Sciatic nerve (tissue), 2 donors: ENCODE data around the gene ACSS3. TPM values are rescaled to one million over a fixed set of nuclear protein-coding genes. Genes with fewer than 3 reads are reported as not detected.
"Not testable (repeated sequence)": the region's sequence is repeated elsewhere in the genome, so short reads cannot be mapped to it uniquely, and the experiment has no call there.

Source experiments
- ATAC-seq: fragments of 200-7000 bp; cut with Tn5 transposase; one replicate; pipeline ENCODE4 v1.9.1; 2020; ENCODE audit warnings: mild to moderate bottlenecking, moderate library complexity
- DNase-seq: peaks from one replicate; pipeline ENCODE4 v3.0.0-alpha.2; 2020; ENCODE audit warnings: low spot score
- intact Hi-C: fragments of 100-400 bp; cut with DNase I; formaldehyde crosslinking; loops from one replicate; pipeline ENCODE4 v1.14.2; 2022
- total RNA-seq: library from RNA; stranded (reverse); fragmentation: NEBNext Ultra II Directional; extraction: Animal tissue kit (Norgen Biotek cat#: 25700); gene quantifications from one replicate; pipeline ENCODE4 v1.2.1, GENCODE V29; 2021
- donor health status: DM: no; HTN: no; CAD: no.
- donor health status: DM: no; HTN: no; CAD: no.

ACSS3 gene
- total RNA-seq, 1 donor from 2014 or later, result 41.2 TPM

DNA sequence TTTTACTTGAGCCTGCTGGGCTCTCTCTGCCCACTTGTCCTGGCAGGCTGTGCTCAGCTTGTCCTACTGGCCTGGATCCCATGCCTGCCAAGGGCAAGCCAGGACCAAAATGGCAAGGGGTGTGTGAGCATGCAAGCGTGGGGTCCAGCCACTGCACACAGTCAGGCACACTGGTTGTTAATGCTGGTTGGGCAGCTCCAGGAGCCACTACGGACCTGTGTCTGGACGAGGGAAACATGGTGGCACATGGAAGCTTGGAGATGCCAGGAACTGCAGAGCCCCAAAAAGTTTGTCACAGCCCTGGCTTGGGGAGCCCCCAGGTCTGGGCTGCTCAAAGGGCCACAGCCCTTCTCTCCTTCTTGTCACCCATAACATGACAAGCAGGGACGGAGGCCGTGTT is 83.8 kb downstream of the ACSS3 start:
- intact Hi-C loops, result no loop called here
- DNase-seq (no peak), ATAC-seq (peak; percentile 26)

DNA sequence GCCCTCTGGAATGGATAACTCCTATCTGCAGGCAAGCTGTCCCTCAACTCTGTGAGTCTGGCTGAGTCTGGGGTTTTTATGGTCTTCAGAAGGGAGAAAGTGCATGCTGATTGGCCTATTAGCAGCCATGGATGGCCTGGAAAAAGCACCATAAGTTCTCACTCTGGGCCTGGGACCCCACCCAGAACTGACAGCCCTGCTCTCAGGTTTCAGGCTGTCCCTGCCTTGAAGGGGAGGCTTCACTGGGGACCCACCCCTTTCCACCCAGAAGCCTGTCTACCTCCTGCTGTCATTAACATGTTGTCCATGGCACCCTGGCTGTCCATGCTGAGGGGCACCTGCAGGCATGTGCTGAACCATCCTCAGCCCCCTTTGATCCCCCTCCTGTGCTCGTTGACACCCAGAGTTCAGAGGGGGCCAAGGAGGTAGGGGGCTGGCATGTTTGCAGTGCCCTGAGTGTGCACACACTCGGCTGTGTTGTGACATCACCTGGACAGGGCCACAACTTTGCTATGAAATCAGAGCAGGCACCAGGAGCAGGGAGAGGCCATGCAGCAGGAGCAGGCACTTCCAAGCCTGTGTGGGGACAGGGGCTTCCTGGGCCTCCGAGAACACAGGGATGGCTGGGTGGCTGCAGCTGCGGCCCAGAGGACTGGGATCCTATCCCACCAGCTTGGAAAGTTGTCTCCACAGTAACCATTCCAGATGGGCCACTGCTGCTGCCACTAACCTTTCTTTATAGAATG is 84.7 kb downstream of the ACSS3 start:
- ATAC-seq (peak; percentile 26), DNase-seq (no peak)
- intact Hi-C loops, result no loop called here

DNA sequence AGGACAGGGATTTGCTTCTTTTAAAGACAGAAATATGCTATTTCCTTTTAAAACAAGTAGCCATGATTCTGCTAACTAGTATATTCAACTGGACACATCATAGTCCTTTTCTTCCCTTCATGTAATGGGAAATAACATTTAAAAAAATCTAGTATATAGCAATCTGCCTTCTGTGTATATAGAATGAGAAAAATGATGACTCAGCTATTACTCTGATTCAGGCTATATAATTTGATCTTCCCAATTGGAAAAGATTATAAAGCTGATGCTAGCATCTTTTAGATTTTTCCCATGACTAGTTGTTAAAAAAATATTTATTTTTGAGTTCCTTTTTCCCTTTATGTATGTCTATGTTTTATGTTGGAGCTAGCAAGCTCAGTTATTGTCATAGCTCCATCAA is 86.9 kb downstream of the ACSS3 start:
- ATAC-seq (no peak), DNase-seq (no peak)

DNA sequence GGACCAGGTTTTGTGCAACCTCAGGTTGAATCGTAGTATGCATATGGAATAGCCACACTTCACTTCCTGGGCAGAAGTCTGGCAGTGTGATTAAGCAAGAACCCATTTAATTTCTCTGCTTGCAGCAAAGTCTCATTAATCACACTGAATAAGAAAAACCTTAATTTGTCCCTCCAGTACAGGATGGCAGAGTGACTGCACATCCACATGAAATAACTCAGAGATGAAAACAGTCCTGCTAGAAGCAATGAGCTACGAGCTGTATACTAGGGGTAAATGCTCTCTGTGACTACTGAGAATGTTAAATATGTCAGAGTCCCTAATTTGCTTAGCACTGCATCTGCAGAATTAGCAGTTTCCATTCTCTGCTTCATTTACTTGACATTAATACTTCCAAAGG is 88.9 kb downstream of the ACSS3 start:
- ATAC-seq (no peak), DNase-seq (no peak)
- intact Hi-C loops, result no loop called here

More for the DNA sequence above, 86.9 kb downstream of the ACSS3 start:
- intact Hi-C loops, result no loop called here

DNA sequence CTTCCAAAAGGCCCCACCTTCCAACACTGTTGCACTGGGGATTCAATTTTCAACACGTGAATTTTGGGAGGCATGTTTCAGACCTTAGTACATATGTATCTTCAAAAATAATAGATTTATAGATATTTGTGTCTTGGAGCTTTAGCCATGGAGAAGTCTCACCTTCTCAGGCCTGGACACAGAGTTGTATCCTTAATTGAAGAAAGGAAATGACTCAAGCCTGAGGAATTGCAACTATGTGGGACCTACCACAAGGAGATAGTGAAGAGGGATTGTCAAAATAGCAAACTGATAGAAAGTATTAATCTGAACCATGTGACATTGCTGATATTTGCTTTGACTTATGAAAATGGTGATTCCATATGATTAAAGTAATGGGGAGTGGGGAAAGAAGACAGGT is 89.8 kb downstream of the ACSS3 start:
- DNase-seq (no peak), ATAC-seq (no peak)
- intact Hi-C loops, result no loop called here

DNA sequence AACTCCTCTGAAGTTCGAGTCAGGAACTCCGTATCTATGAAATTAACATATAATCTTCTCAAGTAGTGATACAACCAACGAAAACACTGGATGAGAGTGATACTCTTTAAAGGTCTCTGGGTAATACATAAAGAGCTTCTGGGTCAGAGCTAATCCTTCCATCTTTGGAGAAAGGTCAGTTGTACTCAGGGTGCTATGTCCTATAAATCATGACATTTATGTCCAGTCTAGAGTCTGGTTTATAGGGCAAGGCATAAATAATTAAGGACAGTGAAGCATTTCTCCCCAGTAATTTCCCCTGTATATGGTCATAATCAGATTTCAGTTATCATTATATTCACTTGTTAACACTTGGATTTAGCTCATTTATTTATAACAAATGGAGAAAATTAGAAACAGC is 90.6 kb downstream of the ACSS3 start:
- intact Hi-C loops, result no loop called here
- no peak for DNase-seq
- ATAC-seq, result no peak

DNA sequence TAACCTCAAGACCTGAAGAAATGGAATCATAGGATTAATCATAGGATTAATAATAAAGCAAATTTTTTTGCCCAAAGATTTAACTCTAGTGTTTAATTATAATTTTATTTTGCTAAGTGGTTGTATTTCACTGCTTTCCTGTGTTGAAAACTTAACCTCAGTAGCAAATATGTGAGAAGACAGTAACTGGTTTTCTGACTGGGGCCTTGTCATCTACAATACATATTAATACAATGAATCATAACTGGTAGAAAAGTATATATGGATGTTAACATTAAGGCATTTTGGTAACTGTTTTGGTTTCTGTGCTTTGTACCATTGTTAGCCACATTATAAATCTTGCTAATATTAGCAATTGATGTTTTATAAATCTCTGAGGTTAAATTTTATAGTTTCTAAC is 92.2 kb downstream of the ACSS3 start:
- DNase-seq (no peak), ATAC-seq (no peak)
- intact Hi-C loops, result no loop called here

DNA sequence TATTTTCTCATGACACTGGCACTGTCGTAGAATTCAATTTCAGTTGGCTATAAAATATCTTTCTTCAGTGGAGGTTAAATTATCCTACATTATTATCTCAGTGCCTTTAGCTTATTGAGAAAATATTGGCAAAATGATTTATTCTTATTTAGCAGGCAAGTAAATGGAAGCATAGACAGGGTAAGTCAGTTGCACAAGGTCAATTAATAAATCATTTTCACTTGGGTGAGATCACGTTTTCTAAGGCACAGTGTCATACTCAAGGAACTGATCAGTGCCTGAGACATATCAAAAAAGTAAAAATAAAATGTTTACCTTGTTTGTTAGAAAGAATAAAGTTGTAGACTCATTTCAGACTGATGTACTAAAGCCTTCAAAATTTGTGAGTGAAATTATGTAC is 95.0 kb downstream of the ACSS3 start:
- DNase-seq, result no peak
- intact Hi-C loops, result no loop called here
- no peak for ATAC-seq

DNA sequence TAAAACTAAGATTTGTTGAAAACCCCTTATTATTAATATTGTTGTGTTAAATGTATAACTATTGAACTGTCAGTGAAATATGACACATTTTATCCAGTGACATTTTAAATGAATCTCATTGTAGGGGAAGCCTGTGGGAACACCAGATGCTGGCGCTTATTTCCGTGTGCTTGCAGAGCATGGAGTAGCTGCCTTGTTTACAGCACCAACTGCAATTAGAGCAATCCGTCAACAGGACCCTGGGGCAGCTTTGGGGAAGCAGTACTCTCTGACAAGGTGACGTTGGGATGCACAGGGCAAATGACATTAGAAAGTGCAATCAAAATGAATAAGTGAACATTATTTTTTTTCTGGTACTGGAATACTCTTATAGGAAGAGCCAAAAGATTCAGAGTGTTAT is 96.8 kb downstream of the ACSS3 start:
- DNase-seq, result no peak
- no peak for ATAC-seq
- intact Hi-C loops, result no loop called here

DNA sequence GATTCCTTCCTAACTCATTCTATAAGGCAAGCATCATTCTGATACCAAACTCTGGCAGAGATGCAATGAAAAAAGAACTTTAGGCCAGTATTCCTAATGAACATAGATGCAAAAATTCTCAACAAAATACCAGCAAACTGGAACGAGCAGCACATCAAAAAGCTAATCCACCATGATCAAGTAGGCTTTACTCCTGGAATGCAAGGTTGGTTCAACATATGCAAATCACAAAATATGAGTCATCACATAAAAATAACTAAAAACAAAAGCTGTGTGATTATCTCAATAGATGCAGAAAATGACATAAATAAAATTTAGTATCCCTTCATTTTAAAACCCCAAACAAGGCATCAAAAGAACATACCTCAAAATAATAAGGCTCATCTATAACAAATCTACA is 98.9 kb downstream of the ACSS3 start:
- DNase-seq, result no peak
- no peak for ATAC-seq
- intact Hi-C loops, result no loop called here

DNA sequence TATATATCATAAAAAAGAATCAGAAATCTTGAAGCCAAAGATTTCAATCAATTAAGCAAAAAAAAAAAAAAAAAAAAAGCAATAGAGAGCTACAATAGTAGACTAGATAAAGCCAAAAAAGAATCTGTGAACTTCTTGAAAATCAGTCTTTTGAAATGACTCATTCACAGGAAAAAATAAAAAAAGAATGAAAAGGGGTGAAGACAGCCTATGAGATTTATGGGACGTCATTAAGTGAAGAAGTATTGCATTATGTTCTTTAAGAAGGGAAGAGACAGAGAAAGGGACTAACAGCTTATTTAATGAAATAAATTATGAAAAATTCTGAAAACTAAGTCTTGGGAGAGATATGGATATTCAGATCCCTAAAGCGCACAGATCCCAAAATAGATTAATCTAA is 103.8 kb downstream of the ACSS3 start:
- intact Hi-C loops, result no loop called here
- ATAC-seq (no peak), DNase-seq (no peak)

DNA sequence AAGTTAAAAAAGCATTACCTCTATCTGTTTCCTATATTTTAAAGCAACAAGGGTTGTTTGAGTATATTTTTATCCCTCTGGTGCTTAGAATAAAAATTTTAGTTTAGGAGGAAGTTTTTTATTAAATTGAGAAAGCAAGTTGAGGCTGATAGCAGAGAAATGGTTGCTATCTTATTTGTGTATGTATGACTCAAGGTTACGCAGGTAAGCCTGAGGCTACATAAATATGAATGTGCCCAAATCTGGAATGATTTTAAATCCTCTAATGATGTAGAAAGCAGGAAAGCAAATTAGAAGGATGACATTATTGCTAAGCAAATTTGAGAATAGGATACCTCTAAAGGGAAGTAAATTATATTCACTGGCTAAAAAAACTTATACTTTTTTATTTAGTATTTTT is 109.8 kb downstream of the ACSS3 start:
- intact Hi-C loops, result no loop called here
- DNase-seq, result no peak
- ATAC-seq, result no peak

DNA sequence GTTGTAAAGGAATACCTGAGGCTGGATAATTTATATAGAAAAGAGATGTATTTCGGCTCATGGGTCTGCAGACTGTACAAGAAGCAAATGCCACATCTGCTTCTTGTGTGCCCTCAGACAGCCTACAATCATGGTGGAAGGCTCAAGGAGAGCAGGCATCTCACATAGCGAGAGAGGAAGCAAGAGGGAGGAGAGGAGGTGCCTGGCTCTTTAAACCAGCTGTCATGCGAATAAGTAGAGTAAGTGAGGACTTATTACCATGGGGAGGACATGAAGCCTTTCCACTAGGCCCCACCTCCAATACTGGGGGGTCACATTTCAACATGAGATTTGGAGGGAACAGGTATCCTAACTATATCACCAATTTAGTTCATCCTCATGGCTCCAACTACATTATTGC is 118.7 kb downstream of the ACSS3 start:
- intact Hi-C loops, result no loop called here
- ATAC-seq, result no peak
- no peak for DNase-seq

DNA sequence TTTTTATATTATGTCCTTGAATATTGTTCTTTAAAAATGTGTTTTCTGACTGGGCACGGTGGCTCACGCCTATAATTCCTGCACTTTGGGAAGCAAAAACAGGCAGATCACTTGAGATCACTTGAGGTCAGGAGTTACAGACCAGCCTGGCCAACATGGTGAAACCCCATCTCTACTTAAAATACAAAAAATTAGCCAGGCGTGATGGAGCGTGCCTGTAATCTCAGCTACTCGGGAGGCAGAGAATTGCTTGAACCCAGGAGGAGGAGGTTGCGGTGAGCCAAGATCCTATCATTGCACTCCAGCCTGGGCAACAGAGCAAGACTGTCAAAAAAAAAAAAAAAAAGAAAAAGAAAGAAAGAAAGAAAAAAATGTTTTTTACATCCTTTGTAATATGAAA is 122.7 kb downstream of the ACSS3 start:
- intact Hi-C loops, ATAC-seq, DNase-seq: not testable (repeated sequence)

DNA sequence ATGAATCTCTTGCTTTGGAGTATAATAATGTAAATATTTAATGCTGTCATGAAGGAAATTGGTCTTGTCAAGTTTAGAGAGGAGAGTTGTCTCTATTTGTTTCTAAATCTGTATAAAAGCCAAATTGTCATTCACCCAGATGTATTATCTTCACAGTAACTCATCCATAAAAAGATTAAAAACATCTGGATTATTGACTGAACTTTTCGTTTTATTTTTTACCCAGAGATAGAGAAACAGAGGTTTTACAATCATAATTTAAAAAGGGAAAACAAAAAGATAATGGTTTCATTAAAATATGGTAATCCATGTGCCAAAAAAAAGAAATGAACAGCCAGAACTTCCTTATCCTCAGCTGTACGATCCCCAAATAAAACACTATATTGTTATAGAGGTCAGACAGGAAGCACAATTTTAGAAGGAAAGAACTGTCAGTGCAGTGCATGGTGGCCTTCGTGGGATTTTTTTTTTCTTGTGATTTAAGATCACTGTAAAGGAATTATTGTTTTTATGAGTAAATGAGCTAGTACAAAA is 125.9 kb downstream of the ACSS3 start:
- no peak for DNase-seq
- no peak for ATAC-seq
- intact Hi-C loops, result no loop called here

DNA sequence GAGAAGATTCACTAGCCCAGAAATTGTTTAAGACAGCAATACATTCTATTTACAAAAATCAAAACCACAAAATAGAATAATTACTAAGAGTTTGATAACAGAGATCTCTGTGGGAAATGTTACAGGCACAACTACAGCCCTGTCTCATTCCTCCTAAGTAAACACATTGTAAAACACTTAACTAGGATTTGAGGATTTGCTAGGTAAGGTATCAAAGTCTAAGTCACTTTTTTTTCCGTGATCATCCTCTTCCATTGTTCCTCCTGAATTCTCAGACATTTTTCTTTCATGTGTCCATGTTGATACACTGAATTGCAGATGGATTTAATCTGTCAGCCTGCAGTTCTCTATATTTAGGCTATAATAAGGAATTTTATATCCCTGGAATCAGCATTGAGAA is 127.5 kb downstream of the ACSS3 start:
- no peak for DNase-seq
- ATAC-seq, result no peak
- intact Hi-C loops, result no loop called here

DNA sequence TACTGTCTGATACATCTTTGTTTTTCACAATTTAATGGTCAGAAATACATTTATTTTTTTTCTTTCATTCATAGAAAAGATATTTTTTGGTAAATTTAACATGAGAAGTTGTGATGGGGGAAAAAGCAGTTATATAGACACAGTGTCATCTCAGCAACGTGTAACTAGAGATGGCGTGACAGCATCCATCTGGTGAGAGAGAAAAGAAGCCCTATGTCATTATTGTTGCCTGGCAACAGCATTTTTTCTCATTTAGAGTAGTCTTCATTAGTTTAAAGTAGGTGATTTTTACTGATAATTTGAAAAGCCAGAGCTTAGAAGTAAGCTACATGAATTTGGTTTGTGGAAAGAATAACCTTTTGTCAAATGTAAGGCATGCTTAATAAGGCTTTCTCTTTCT is 128.6 kb downstream of the ACSS3 start:
- ATAC-seq (no peak), DNase-seq (no peak)
- intact Hi-C loops, result no loop called here

DNA sequence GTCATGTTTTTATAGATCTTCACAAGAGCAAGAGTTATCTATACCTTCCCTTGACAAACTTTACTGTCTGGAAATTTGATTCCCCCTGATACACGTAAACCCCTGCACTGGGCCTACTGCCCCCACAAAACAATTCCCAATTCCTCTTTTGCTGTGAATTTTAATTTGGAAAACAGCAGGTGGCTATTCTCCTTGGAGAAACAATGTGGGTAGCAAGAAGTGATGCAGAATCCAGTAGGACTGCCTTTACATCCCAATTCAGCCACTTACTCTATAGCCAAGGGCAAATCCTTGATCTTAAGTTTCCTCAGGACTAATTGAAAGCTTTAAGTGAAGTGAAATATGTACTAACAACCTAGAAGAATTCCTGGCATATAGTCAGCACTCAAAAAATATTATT is 129.3 kb downstream of the ACSS3 start:
- DNase-seq (no peak), ATAC-seq (no peak)
- intact Hi-C loops, result no loop called here

DNA sequence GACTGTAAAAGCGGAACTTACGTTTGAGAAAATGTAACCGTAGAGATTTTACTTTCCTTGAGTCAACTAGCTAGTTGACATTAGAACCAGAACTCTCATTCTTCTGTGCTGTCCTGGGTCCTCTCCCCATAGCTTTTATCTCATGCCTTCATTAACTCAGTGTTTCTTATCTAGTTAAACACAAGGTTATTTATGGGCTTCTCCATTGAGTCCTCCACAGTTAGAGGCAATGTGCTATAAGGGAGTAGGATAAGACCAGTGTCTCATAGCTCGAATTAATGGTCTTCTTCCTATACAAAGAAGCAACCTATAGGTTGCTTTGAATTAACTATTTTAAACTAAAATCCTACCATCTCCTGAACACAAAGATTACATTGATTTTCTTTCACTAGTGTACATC is 129.8 kb downstream of the ACSS3 start:
- intact Hi-C loops, result no loop called here
- ATAC-seq, result no peak

DNA sequence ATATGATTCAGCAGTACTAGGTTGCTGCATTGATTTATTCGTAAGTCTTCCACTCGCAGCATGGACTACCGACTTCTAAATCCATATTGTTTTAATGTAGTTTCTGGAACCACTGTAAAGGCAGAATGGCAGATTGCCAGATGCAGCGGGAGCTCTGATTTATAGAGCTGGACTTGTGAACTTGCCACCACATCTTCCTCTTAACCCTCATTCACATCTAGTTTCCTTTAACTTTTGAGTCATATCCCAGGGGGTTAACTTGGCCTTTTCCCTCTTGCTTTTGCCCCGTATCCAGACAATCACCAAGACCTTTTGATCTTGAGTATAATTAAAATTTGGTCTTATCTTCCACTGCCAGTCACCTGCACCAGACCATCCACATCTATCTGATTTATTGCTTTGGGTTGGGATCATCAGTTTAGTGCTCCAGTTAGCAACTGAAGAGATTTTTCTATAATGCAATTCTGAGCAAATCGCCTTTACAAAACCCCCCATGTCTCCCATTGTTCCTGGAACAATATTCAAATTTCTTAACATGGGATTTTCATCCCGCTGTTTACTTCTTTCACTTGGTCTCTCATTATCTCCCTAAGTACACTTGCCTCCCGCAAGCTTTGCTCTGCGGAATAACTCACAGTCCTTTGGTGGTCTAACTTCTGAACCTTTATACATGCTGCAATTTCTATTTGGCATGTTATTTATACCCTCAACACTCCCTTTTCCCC is 130.5 kb downstream of the ACSS3 start:
- DNase-seq (no peak), ATAC-seq (no peak)
- intact Hi-C loops, result no loop called here

More for the DNA sequence above, 129.8 kb downstream of the ACSS3 start:
- no peak for DNase-seq

DNA sequence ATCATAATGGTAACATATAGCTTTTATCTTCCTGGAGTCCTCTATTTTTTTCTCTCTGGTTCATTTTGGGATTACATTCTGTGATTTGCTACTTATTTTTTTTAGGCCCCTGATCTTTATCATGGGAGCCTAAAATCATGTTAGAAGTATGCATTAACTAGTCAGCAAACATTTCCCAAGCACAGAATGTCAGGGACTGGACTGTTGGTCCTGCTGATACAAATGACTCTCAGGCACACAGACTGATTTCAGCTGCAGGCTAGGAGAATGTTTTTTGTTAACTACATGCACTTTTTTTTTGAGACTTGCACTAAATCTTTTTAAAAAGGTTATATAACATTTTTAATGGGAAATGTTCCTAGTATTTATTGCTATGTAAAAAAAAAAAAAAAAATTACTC is 131.1 kb downstream of the ACSS3 start:
- no peak for DNase-seq
- ATAC-seq, result no peak
- intact Hi-C loops, result no loop called here
